Measurements from ENCODE around the gene LMO7. TPM values are rescaled to one million over a fixed set of nuclear protein-coding genes. Genes with fewer than 3 reads are reported as not detected.

Gene LMO7
- total and polyA plus RNA-seq, 2 of the 13 experiments (the other 11 are each of a cell fraction or from before 2014, with no cell fraction given) = 34.0 to 121 TPM

- no peak for FAIRE-seq
- Histone ChIP-seq H2AFZ (ENCODE audit: low read length) (no peak overlapping the region), H3K4me2 (ENCODE audit: low read depth, low read length) (no peak overlapping the region), H3K27me3 (ENCODE audit: control insufficient read depth in 1 of 2, insufficient read depth in 2 of 2, low read length in 2 of 2) (no peaks in the 10 kb centered on the region), H3K36me3 (replicated peaks in 1 of 2; ENCODE audit: control insufficient read depth in 1 of 2, insufficient read depth in 2 of 2, low read length in 2 of 2) (peaks cover 12 to 54% of the 10 kb centered on the region in 2 experiments; a peak in 4 of 5 replicates), H3K4me3 (replicated peaks in 1 of 3; ENCODE audit: insufficient read depth in 1 of 3, low read depth in 2 of 3, low read length in 3 of 3) (no peak overlapping the region), H3K4me1 (ENCODE audit: insufficient read depth, low read length) (no peaks in the 10 kb centered on the region), H3K79me2 (ENCODE audit: insufficient read depth, low read length) (no peaks in the 10 kb centered on the region), H3K9me3 (ENCODE audit: low read length) (no peaks in the 10 kb centered on the region), H3K27ac (ENCODE audit: extremely low read length, insufficient read depth, low read length) (no peak overlapping the region), H4K20me1 (ENCODE audit: insufficient read depth, low read length) (no peaks in the 10 kb centered on the region), H3K9ac (ENCODE audit: insufficient read depth, low read depth, low read length) (no peak overlapping the region)
- in situ Hi-C loops (cut with HindIII; ENCODE audit: extremely low pct_ligation_motif_present, low pct_unique_long_range_greater_than_20kb) = no loop called here
- TF ChIP-seq ZNF761 (CRISPR knock-in tag; conservative IDR thresholded peaks at IDR 0.05) (no peak), MTA3 (CRISPR knock-in tag; IDR thresholded peaks at IDR 0.05) (no peak), ZNF703 (CRISPR knock-in tag; IDR thresholded peaks at IDR 0.05; ENCODE audit: borderline replicate concordance) (no peak), RAD51 (IDR thresholded peaks at IDR 0.05; ENCODE audit: borderline replicate concordance) (no peak), DRAP1 (CRISPR knock-in tag; IDR thresholded peaks at IDR 0.05) (no peak)
- no TSS peak for BruUV-seq (replicated peaks)
- WGBS (ENCODE audit: low lambda C conversion rate) = 89% methylated on average over 6 of the region's 6 CpGs
- POLR2A ChIA-PET = no interaction called here
- intact Hi-C loops (cut with micrococcal nuclease; ENCODE audit: unreplicated experiment) = no loop called here
- no peak for DNase-seq (ENCODE audit: low spot score)
- ATAC-seq = no peak
- CTCF ChIA-PET (ENCODE audit: low intra/inter-chr PET ratio, low total read pairs) = no interaction called here
These were observed 219.1 kb downstream of the LMO7 start for GRCh38 chr13:75855216-75855615.

- in situ Hi-C loops (cut with HindIII; ENCODE audit: extremely low pct_ligation_motif_present, low pct_unique_long_range_greater_than_20kb) = no loop called here
- Histone ChIP-seq H3K9ac (ENCODE audit: insufficient read depth, low read depth, low read length) (no peak overlapping the region), H3K79me2 (ENCODE audit: insufficient read depth, low read length) (no peaks in the 10 kb centered on the region), H2AFZ (ENCODE audit: low read length) (no peak overlapping the region), H3K36me3 (replicated peaks in 1 of 2; ENCODE audit: control insufficient read depth in 1 of 2, insufficient read depth in 2 of 2, low read length in 2 of 2) (peaks cover 11 to 48% of the 10 kb centered on the region in 2 experiments; a peak in 4 of 5 replicates), H3K4me3 (replicated peaks in 1 of 3; ENCODE audit: insufficient read depth in 1 of 3, low read depth in 2 of 3, low read length in 3 of 3) (no peak overlapping the region), H3K27ac (ENCODE audit: extremely low read length, insufficient read depth, low read length) (no peak overlapping the region), H3K4me1 (ENCODE audit: insufficient read depth, low read length) (no peaks in the 10 kb centered on the region), H3K27me3 (ENCODE audit: control insufficient read depth in 1 of 2, insufficient read depth in 2 of 2, low read length in 2 of 2) (no peaks in the 10 kb centered on the region), H4K20me1 (ENCODE audit: insufficient read depth, low read length) (no peaks in the 10 kb centered on the region), H3K9me3 (ENCODE audit: low read length) (no peaks in the 10 kb centered on the region), H3K4me2 (ENCODE audit: low read depth, low read length) (no peak overlapping the region)
- BruUV-seq (replicated peaks) = no TSS peak
- 100% methylated on average over 4 of the region's 4 CpGs for WGBS (ENCODE audit: low lambda C conversion rate)
- no peak for ATAC-seq
- no peak for FAIRE-seq
- DNase-seq (ENCODE audit: low spot score) = no peak
- POLR2A ChIA-PET = no interaction called here
- intact Hi-C loops (cut with micrococcal nuclease; ENCODE audit: unreplicated experiment) = no loop called here
- CTCF ChIA-PET (ENCODE audit: low intra/inter-chr PET ratio, low total read pairs) = no interaction called here
- no peak for TF ChIP-seq ATF6 (CRISPR knock-in tag; conservative IDR thresholded peaks at IDR 0.05)
- no peak for TF ChIP-seq ZNF639 (CRISPR knock-in tag; conservative IDR thresholded peaks at IDR 0.05)
- TF ChIP-seq ZBTB7A (CRISPR knock-in tag; IDR thresholded peaks at IDR 0.05) = no peak
- TF ChIP-seq GFI1 (CRISPR knock-in tag; IDR thresholded peaks at IDR 0.05; ENCODE audit: borderline replicate concordance) = no peak
- TF ChIP-seq ATRX (CRISPR knock-in tag; IDR thresholded peaks at IDR 0.05; ENCODE audit: borderline replicate concordance) = no peak
- TF ChIP-seq ZNF597 (CRISPR knock-in tag; IDR thresholded peaks at IDR 0.05) = no peak
- no peak for TF ChIP-seq ZNF225 (CRISPR knock-in tag; IDR thresholded peaks at IDR 0.05)
- no peak for TF ChIP-seq ATF7-NPFF (CRISPR knock-in tag; IDR thresholded peaks at IDR 0.05; ENCODE audit: low read depth)
- no peak for TF ChIP-seq ZSCAN25 (CRISPR knock-in tag; IDR thresholded peaks at IDR 0.05)
These were observed 219.7 kb downstream of the LMO7 start for GRCh38 chr13:75855847-75856246.

Measured in HepG2 (cell line).